Endodermal cell (in vitro differentiated cells): ENCODE measurements around the gene SEH1L. TPM values are rescaled to one million over a fixed set of nuclear protein-coding genes. Genes with fewer than 3 reads are reported as not detected.

Experiments used
- DNase-seq: peaks from one replicate; pipeline ENCODE4 v3.0.0-alpha.2; 2017
- H3K27ac ChIP-seq: 2 replicates; pipeline ENCODE4 v1.5.1; 2013; ENCODE audit warnings: mild to moderate bottlenecking, low read depth, low read length, moderate library complexity
- H3K27me3 ChIP-seq: 2 replicates; pipeline ENCODE4 v1.6.1; 2013; ENCODE audit warnings: mild to moderate bottlenecking, low read length, moderate library complexity; ENCODE audit not compliant: insufficient read depth, control insufficient read depth, poor library complexity, severe bottlenecking
- H3K36me3 ChIP-seq: 2 replicates; pipeline ENCODE4 v1.7.0; 2013; ENCODE audit warnings: mild to moderate bottlenecking, low read length, moderate library complexity; ENCODE audit not compliant: control insufficient read depth, insufficient read depth
- H3K4me1 ChIP-seq: one replicate; pipeline ENCODE4 v1.7.0; 2013; ENCODE audit warnings: low read length; ENCODE audit not compliant: control insufficient read depth, insufficient read depth
- H3K4me3 ChIP-seq: 2 replicates; pipeline ENCODE4 v1.5.1; 2013; ENCODE audit warnings: mild to moderate bottlenecking, low read length, moderate library complexity
- H3K9ac ChIP-seq: 2 replicates; pipeline ENCODE4 v1.6.1; 2013; ENCODE audit warnings: mild to moderate bottlenecking, low read length, moderate library complexity; ENCODE audit not compliant: poor library complexity, severe bottlenecking; ENCODE audit errors: extremely low read depth
- H3K9me3 ChIP-seq: 2 replicates; pipeline ENCODE4 v1.6.1; 2013; ENCODE audit warnings: mild to moderate bottlenecking, low read length, moderate library complexity; ENCODE audit not compliant: control insufficient read depth
- H3K27ac Mint-ChIP-seq: 2 replicates; pipeline ENCODE4 v1.8.0; 2020; ENCODE audit warnings: mixed read lengths
- H3K27me3 Mint-ChIP-seq: 2 replicates; pipeline ENCODE4 v1.8.0; 2021; ENCODE audit warnings: mild to moderate bottlenecking, mixed read lengths; ENCODE audit not compliant: insufficient read depth
- H3K36me3 Mint-ChIP-seq: 2 replicates; pipeline ENCODE4 v1.8.0; 2020; ENCODE audit warnings: low read depth, mixed read lengths
- H3K4me1 Mint-ChIP-seq: 2 replicates; pipeline ENCODE4 v1.8.0; 2020; ENCODE audit warnings: mixed read lengths
- H3K4me3 Mint-ChIP-seq: 2 replicates; pipeline ENCODE4 v1.8.0; 2020; ENCODE audit warnings: mild to moderate bottlenecking, moderate library complexity, mixed read lengths
- H3K9me3 Mint-ChIP-seq: 2 replicates; pipeline ENCODE4 v1.8.0; 2020; ENCODE audit warnings: mild to moderate bottlenecking, mixed read lengths
- CTCF ChIP-seq: fragments of 200-600 bp; sonication (generic); conservative IDR thresholded peaks from 2 replicates; pipeline ENCODE4 v1.5.0; 2021; ENCODE audit warnings: antibody characterized with exemption, mild to moderate bottlenecking
- WGBS, 2 experiments: methylation state at CpG; one replicate each; pipeline versions ENCODE4 v1.1.5 to v1.1.7; 2013; ENCODE audit warnings: missing lambda C conversion rate in 2 of 2, mixed read lengths in 1 of 2; ENCODE audit not compliant: insufficient coverage in 1 of 2, insufficient read length in 1 of 2; 5-methylcytosine and 5-hydroxymethylcytosine counted together
- total RNA-seq, 2 donors: library from RNA; stranded (reverse); fragmentation: NEBNext Ultra II Directional in 1 of 2; extraction: Animal tissue kit (Norgen Biotek cat#: 25700) in 1 of 2; gene quantifications; 2 replicates in 1 of 2; 3 replicates in 1 of 2; pipeline ENCODE4 v1.2.1, GENCODE V29; 2021

SEH1L gene
- total RNA-seq, 2 donors from 2014 or later, result 58.4 to 63.0 TPM

DNA sequence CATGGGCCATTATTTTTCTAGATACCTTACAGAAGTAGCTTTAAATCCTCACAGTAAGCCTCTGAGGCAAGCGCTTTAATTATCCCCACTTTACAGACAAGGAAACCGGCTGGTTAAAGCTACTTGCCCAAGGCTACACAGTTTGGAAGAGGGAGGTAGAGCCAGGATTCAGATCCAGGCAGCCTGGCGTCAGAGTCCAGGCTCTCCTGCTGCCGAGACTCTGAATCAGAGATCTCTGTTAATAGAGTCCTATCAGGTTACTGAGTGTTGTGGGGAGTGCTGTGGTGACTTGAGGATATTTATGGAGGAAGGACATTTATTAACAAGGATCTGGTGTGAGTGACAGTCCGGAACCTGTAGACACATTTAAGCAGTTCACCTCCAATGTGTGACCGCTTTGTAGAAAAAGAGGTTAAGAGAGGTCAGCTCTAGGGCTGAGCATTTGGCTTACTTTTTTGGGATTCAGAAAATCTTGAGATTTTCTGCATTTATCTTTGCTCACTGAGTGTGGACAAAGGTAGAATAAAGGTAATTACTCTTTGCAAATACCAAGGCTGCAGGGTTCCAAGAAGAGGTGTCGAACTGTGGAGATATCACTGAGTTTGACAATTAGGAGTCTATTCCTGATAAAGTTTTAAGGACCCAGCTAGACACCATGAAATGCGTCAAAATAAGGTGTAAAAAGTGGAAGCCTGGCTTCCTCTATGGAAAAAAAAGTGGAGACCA lies 41.7 kb downstream of the SEH1L start:
- Histone ChIP-seq H3K9ac (no peak overlapping the region), H3K36me3 (peaks cover 7% of the 10 kb centered on the region), H3K27ac (no peak overlapping the region), H3K4me3 (peak overlapping the region; percentile 97), H3K27me3 (no peaks in the 10 kb centered on the region), H3K4me1 (peaks cover 22% of the 10 kb centered on the region), H3K9me3 (no peaks in the 10 kb centered on the region)
- peaks cover 43% of the 10 kb centered on the region for H3K4me1 Mint-ChIP-seq
- H3K9me3 Mint-ChIP-seq, result no peaks in the 10 kb centered on the region
- no peaks in the 10 kb centered on the region for H3K27me3 Mint-ChIP-seq
- H3K4me3 Mint-ChIP-seq, result no peak overlapping the region
- 62 to 68% methylated on average over 7 to 8 of the region's 8 CpGs for WGBS, 2 experiments
- H3K27ac Mint-ChIP-seq, result peak overlapping the region; percentile 97
- DNase-seq, result no peak
- H3K36me3 Mint-ChIP-seq, result peaks cover 5% of the 10 kb centered on the region
- no peak for TF ChIP-seq CTCF

GRCh38 chr18:12990123-12990475 lies 42.3 kb downstream of the SEH1L start:
- DNase-seq, result no peak
- Mint-ChIP-seq H3K4me3 (no peak overlapping the region), H3K27ac (peak overlapping the region; percentile 97), H3K27me3 (no peaks in the 10 kb centered on the region), H3K36me3 (peaks cover 3% of the 10 kb centered on the region), H3K9me3 (no peaks in the 10 kb centered on the region), H3K4me1 (peaks cover 41% of the 10 kb centered on the region)
- Histone ChIP-seq H3K4me1 (peaks cover 21% of the 10 kb centered on the region), H3K27me3 (no peaks in the 10 kb centered on the region), H3K4me3 (peak overlapping the region; percentile 97), H3K9ac (peak overlapping the region; percentile 53), H3K36me3 (peaks cover 4% of the 10 kb centered on the region), H3K27ac (no peak overlapping the region), H3K9me3 (no peaks in the 10 kb centered on the region)
- TF ChIP-seq CTCF, result no peak
- WGBS, 2 experiments, result 75% methylated on average over 2 of the region's 2 CpGs; no CpG with 5 or more reads in 1 of the 2 experiments

DNA sequence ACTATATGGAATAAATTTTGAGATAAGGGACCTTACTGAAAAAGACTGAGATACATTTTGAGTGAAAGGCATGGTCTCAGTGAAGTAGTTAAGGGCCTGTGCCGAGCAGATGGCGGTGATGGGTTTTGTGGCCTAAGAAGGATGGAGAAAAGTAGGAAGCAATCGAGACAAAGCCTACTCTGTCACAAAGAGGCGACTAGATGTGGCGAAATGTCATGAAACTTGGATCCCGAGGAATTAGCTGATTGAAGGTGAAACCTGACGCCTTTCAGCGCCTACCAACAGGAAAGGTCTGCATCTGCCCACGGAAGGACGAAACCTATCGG lies 42.8 kb downstream of the SEH1L start:
- Mint-ChIP-seq H3K27ac (peak overlapping the region; percentile 97), H3K4me1 (peaks cover 38% of the 10 kb centered on the region), H3K36me3 (no peaks in the 10 kb centered on the region), H3K27me3 (no peaks in the 10 kb centered on the region), H3K9me3 (no peaks in the 10 kb centered on the region), H3K4me3 (no peak overlapping the region)
- Histone ChIP-seq H3K4me3 (peak overlapping the region; percentile 97), H3K27me3 (no peaks in the 10 kb centered on the region), H3K9me3 (peaks cover 5% of the 10 kb centered on the region), H3K27ac (peak overlapping the region; percentile 71), H3K4me1 (peaks cover 18% of the 10 kb centered on the region), H3K36me3 (peaks cover 5% of the 10 kb centered on the region), H3K9ac (peak overlapping the region; percentile 53)
- DNase-seq, result no peak
- 5 to 8% methylated on average over 9 to 11 of the region's 11 CpGs for WGBS, 2 experiments
- TF ChIP-seq CTCF, result no peak
